ENCODE measurements around the gene MTMR1.

DNA sequence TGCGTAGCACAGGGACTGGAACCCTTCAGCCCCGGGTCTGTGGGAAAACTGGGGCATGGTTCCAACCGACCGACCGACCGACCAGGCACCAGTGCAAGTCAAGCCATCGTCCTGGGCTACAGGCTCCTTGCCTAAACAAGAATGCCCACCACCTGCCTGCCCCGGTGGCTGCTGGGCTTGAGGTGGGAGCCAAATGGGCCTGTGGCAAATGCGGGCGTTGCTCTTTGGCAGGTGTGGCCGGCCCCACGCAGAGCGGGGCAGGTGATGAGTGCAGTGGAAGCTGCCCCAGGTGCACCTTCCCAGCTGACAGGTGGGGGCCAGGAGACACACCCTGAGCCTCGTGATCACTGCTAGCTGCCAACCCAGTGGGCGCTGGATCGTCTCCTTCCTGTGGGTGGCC is 77.9 kb downstream of the MTMR1 start:
- TF ChIP-seq, protein P1, sequence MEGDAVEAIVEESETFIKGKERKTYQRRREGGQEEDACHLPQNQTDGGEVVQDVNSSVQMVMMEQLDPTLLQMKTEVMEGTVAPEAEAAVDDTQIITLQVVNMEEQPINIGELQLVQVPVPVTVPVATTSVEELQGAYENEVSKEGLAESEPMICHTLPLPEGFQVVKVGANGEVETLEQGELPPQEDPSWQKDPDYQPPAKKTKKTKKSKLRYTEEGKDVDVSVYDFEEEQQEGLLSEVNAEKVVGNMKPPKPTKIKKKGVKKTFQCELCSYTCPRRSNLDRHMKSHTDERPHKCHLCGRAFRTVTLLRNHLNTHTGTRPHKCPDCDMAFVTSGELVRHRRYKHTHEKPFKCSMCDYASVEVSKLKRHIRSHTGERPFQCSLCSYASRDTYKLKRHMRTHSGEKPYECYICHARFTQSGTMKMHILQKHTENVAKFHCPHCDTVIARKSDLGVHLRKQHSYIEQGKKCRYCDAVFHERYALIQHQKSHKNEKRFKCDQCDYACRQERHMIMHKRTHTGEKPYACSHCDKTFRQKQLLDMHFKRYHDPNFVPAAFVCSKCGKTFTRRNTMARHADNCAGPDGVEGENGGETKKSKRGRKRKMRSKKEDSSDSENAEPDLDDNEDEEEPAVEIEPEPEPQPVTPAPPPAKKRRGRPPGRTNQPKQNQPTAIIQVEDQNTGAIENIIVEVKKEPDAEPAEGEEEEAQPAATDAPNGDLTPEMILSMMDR (IDR thresholded peaks at IDR 0.05; ENCODE audit: low read depth, low read length, poor library complexity, severe bottlenecking): no peak
- TF ChIP-seq EZH2phosphoT487 (IDR thresholded peaks at IDR 0.05; ENCODE audit: borderline replicate concordance, low read length): no peak
